ENCODE results near the gene POLA1.

GRCh38 chrX:24969812-24970211 lies 276.1 kb downstream of the POLA1 start:
- TF ChIP-seq TSHZ2 (CRISPR knock-in tag; IDR thresholded peaks at IDR 0.05) (no peak), BACH2 (CRISPR knock-in tag; IDR thresholded peaks at IDR 0.05; ENCODE audit: borderline replicate concordance) (no peak), CSRNP3 (CRISPR knock-in tag; IDR thresholded peaks at IDR 0.05) (no peak), CREB5 (CRISPR knock-in tag; IDR thresholded peaks at IDR 0.05; ENCODE audit: low read depth) (no peak), PATZ1 (CRISPR knock-in tag; IDR thresholded peaks at IDR 0.05; ENCODE audit: borderline replicate concordance) (no peak), ARNTL (CRISPR knock-in tag; IDR thresholded peaks at IDR 0.05; ENCODE audit: borderline replicate concordance, low read depth) (no peak), POU6F1 (CRISPR knock-in tag; IDR thresholded peaks at IDR 0.05; ENCODE audit: borderline replicate concordance, low read depth) (no peak), ESRRG (CRISPR knock-in tag; IDR thresholded peaks at IDR 0.05) (no peak)
